Activated naive CD4-positive, alpha-beta T cell treated with anti-CD3 and anti-CD28 coated beads, Interleukin-2, amount 50 U/mL, for 72 hours (primary cell): ENCODE measurements around the gene EPS8L2. TPM values are rescaled to one million over a fixed set of nuclear protein-coding genes. Genes with fewer than 3 reads are reported as not detected.
A peak's percentile ranks its signal among the peaks of the same experiment; 100 is the strongest.

Experiments
- ATAC-seq, 2 donors: fragments of 150-1000 bp; cut with Tn5 transposase; 2 replicates each; pipeline ENCODE4 v1.10.0; 2021; ENCODE audit warnings: mild to moderate bottlenecking in 2 of 2, moderate library complexity in 2 of 2
- DNase-seq, 2 donors: peaks; one replicate each; pipeline ENCODE4 v3.0.0; 2021 to 2022; ENCODE audit warnings: low spot score in 2 of 2
- H3K27ac Mint-ChIP-seq, 2 donors: one replicate each; pipeline ENCODE4 v1.8.0; 2022; ENCODE audit warnings: mild to moderate bottlenecking in 2 of 2, mixed read lengths in 2 of 2
- H3K36me3 Mint-ChIP-seq, 2 donors: one replicate each; pipeline ENCODE4 v1.8.0; 2022; ENCODE audit warnings: mixed read lengths in 2 of 2
- H3K9me3 Mint-ChIP-seq, 2 donors: one replicate each; pipeline ENCODE4 v1.8.0; 2022; ENCODE audit warnings: mixed read lengths in 2 of 2
- total RNA-seq, 2 donors: library from RNA; stranded (reverse); gene quantifications; one replicate each; pipeline ENCODE4 v1.2.3, GENCODE V29; 2022

The EPS8L2 gene
- total RNA-seq, 2 donors from 2014 or later, result 2.4 to 34.1 TPM

DNA sequence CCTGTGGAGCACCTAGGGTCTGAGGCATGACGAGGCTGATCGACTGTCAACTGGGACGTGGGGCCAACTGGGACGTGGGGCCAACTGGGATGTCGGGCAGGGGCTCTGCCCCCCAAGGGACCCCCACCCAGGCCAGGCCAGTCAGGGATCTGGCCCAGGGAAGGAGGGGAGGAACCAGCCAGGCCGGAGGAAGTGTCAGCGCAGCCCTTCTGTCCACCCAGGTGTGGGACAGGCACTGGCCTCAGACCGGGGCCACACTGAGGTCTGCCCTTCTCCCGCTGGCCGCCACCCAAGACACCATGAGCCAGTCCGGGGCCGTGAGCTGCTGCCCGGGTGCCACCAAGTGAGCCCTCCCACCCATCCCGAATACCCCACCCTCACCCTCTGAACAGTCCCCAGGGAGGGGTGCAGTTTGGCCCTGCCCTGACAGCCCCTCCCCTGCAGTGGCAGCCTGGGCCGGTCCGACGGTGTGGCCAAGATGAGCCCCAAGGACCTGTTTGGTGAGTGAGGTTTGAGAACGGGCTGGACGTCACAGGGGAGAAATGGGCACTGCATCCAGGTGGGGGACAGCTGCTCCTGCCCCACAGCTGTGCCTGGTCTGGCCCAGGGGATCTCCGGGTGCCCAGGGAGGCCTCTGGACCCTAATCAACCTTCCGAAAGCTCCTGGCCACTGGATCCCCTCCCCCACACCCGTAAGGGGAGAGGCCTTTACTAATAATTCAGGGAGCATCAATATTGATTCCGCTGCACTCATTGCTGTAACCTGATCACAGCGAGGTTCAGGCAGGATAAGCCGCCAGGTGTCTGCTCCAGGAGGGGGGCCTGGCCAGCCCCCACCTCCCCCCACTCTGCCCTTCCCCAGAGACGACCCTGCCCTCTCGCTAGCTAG lies 3.3 kb downstream of the EPS8L2 start:
- H3K36me3 Mint-ChIP-seq, result no peaks in the 10 kb centered on the region
- no peak overlapping the region for H3K27ac Mint-ChIP-seq
- no peak for ATAC-seq
- DNase-seq, result no peak
- no peaks in the 10 kb centered on the region for H3K9me3 Mint-ChIP-seq

DNA sequence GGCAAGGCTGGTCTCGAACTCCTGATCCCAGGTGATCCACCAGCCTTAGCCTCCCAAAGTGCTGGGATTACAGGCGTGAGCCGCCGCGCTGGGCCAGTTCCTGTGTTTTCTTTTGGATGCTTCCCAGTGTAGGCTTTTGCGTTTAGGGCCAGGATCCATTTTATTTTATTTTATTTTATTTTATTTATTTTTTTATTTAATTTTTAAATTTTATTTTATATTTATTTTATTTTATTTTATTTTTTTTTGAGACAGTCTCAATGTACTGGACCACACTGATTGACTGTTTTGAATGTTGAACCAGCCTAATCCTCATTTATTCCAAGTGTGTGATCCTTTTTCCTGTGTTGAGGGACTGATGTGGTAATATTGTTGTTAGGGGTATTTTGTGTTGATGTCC lies 8.4 kb downstream of the EPS8L2 start:
- no peaks in the 10 kb centered on the region for H3K9me3 Mint-ChIP-seq
- H3K36me3 Mint-ChIP-seq, result no peaks in the 10 kb centered on the region
- no peak overlapping the region for H3K27ac Mint-ChIP-seq
- ATAC-seq (no peak), DNase-seq (no peak)

- Mint-ChIP-seq H3K27ac (no peak overlapping the region), H3K9me3 (no peaks in the 10 kb centered on the region), H3K36me3 (no peaks in the 10 kb centered on the region)
- DNase-seq (no peak), ATAC-seq (no peak)
Observed at GRCh38 chr11:719214-720016, 13.4 kb downstream of the EPS8L2 start.

DNA sequence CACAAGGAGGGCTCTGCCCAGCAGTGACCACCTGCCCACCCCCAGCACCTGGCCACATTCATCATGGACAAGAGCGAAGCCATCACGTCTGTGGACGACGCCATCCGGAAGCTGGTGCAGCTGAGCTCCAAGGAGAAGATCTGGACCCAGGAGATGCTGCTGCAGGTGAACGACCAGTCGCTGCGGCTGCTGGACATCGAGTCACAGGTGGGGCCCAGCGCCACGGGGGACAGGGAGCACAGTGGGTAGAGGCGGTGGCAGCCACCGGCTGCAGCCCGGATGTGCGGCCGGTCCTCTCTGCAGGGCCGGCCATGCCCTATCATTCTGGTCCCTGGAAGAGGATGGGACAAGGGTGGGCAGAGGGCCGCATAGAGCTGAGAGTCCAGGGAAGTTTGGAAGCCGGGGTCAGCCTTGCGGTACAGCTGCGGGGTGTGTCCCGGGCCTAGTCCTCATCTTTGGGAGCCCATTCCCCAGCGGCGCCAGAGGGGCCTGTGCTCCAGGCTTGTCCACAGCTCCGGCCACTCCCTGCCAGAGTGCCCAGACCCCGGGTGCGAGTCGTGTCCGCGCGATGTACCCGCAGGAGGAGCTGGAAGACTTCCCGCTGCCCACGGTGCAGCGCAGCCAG lies 14.1 kb downstream of the EPS8L2 start:
- Mint-ChIP-seq H3K27ac (no peak overlapping the region), H3K9me3 (no peaks in the 10 kb centered on the region), H3K36me3 (no peaks in the 10 kb centered on the region)
- DNase-seq (no peak), ATAC-seq (no peak)

DNA sequence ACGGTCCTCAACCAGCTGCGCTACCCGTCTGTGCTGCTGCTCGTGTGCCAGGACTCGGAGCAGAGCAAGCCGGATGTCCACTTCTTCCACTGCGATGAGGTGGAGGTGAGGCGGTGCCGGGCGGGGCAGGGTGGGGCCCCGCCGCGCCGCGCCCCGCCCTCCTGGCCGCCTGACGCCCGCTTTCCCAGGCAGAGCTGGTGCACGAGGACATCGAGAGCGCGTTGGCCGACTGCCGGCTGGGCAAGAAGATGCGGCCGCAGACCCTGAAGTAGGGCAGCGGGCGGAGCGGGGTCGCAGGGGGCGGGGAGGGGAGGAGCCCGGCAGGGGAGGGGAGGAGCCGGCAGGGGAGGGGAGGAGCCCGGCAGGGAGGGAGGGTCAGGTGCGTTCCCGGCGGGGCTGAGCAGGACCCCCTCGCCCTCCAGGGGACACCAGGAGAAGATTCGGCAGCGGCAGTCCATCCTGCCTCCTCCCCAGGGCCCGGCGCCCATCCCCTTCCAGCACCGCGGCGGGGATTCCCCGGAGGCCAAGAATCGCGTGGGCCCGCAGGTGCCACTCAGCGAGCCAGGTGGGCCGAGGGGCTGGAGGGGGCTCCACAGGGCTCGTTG lies 14.7 kb downstream of the EPS8L2 start:
- H3K27ac Mint-ChIP-seq, result no peak overlapping the region
- ATAC-seq (peak; percentile 40 to 53), DNase-seq (peak in 1 of 2 donors; percentile 20)
- H3K9me3 Mint-ChIP-seq, result no peaks in the 10 kb centered on the region
- no peaks in the 10 kb centered on the region for H3K36me3 Mint-ChIP-seq

DNA sequence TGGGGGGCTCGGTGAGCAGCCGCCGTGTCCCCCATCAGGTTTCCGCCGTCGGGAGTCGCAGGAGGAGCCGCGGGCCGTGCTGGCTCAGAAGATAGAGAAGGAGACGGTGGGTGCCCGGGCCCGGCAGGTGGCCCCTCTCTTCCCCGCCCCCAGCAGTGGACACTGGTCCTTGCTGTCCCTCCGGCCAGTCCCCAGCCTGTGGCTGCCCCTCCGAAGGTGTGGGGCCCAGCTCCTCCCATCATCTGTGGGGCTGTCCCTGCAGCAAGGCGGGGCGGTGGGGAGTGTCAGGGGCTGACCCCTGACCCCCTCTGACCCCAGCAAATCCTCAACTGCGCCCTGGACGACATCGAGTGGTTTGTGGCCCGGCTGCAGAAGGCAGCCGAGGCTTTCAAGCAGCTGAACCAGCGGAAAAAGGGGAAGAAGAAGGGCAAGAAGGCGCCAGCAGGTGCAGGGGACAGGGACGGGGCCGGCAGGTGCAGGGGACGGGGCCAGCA lies 15.3 kb downstream of the EPS8L2 start:
- no peak overlapping the region for H3K27ac Mint-ChIP-seq
- DNase-seq, result no peak
- no peaks in the 10 kb centered on the region for H3K36me3 Mint-ChIP-seq
- ATAC-seq, result no peak
- no peaks in the 10 kb centered on the region for H3K9me3 Mint-ChIP-seq

GRCh38 chr11:721741-722345 lies 15.8 kb downstream of the EPS8L2 start:
- ATAC-seq (peak in 1 of 2 donors; percentile 52), DNase-seq (peak in 1 of 2 donors; percentile 57)
- Mint-ChIP-seq H3K9me3 (no peaks in the 10 kb centered on the region), H3K27ac (no peak overlapping the region), H3K36me3 (no peaks in the 10 kb centered on the region)

DNA sequence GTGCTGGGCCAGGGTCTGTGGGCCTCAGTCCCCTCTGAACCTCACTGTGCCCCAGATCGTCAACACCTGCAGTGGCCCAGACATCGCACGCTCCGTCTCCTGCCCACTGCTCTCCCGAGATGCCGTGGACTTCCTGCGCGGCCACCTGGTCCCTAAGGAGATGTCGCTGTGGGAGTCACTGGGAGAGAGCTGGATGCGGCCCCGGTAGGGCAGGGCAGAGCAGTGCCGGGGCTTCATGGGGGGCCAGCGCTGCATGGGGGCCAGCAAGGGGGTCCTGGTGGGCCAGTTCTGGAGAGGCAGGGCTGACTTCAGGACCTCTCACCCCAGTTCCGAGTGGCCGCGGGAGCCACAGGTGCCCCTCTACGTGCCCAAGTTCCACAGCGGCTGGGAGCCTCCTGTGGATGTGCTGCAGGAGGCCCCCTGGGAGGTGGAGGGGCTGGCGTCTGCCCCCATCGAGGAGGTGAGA lies 16.3 kb downstream of the EPS8L2 start:
- Mint-ChIP-seq H3K36me3 (no peaks in the 10 kb centered on the region), H3K9me3 (no peaks in the 10 kb centered on the region), H3K27ac (no peak overlapping the region)
- DNase-seq, result no peak
- no peak for ATAC-seq

GRCh38 chr11:723120-723883 lies 17.3 kb downstream of the EPS8L2 start:
- no peak overlapping the region for H3K27ac Mint-ChIP-seq

GRCh38 chr11:724049-724777 lies 18.2 kb downstream of the EPS8L2 start:
- Mint-ChIP-seq H3K9me3 (no peaks in the 10 kb centered on the region), H3K36me3 (no peaks in the 10 kb centered on the region), H3K27ac (no peak overlapping the region)
- ATAC-seq (no peak), DNase-seq (no peak)

More at GRCh38 chr11:723120-723883, 17.3 kb downstream of the EPS8L2 start:
- Mint-ChIP-seq H3K36me3 (no peaks in the 10 kb centered on the region), H3K9me3 (no peaks in the 10 kb centered on the region)
- ATAC-seq, result peak in 1 of 2 donors; percentile 58
- DNase-seq, result peak in 1 of 2 donors; percentile 37

DNA sequence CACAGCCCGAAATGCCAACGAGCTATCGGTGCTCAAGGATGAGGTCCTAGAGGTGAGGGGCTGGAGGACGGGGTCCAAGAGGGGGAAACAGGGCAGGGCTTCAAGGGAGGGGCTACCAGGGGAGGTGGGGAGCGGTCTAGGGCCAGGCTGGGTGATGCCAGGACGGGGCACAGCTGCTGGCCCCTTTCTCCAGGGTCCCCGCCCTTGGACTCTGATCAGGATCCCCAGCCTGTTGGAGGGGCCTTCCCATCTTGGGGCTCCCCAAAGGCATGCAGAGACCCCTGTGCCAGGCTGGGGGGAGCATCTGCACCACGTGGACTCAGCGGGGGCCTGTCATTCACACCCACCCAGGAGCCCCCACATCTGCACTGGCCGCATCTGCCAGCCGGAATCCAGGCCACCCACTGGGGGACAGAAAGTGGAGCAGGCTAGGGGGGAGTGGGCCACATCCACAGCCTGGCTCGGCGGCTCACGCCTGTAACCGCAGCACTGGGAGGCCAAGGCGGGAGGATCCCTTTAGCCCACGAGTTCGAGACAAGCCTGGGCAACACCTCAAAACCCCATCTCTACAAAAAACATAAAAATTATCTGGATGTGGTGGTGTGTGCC lies 18.9 kb downstream of the EPS8L2 start:
- H3K27ac Mint-ChIP-seq, result no peak overlapping the region

DNA sequence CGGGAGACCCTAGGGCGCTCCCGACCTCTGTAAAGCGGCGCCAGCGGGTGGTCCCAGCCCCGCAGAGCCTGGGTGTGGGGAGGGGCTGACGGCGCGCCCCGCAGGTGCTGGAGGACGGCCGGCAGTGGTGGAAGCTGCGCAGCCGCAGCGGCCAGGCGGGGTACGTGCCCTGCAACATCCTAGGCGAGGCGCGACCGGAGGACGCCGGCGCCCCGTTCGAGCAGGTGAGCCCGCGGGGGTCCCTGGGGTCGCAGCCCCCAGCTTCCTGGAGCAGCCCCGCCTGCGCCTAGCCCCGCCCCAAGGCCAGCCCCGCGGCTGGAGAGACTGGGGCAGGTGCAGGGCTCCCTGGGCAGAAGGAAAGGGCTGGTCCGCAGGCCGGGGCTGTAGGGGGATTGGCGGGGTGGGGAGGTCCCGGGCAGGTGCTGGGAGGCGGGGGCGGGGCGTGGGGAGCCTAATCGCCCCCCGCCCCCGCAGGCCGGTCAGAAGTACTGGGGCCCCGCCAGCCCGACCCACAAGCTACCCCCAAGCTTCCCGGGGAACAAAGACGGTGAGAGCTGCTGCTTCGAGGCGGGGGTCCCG lies 19.7 kb downstream of the EPS8L2 start:
- Mint-ChIP-seq H3K9me3 (no peaks in the 10 kb centered on the region), H3K27ac (no peak overlapping the region), H3K36me3 (no peaks in the 10 kb centered on the region)
- ATAC-seq (peak in 1 of 2 donors; percentile 19), DNase-seq (peak in 1 of 2 donors; percentile 21)

More for the DNA sequence above, 18.9 kb downstream of the EPS8L2 start:
- Mint-ChIP-seq H3K9me3 (no peaks in the 10 kb centered on the region), H3K36me3 (no peaks in the 10 kb centered on the region)
- no peak for ATAC-seq
- no peak for DNase-seq

- Mint-ChIP-seq H3K27ac (peak overlapping the region in 1 of 2 donors; percentile 50), H3K9me3 (no peaks in the 10 kb centered on the region), H3K36me3 (no peaks in the 10 kb centered on the region)
- ATAC-seq (peak; percentile 45 to 65), DNase-seq (peak; percentile 53 to 78)
Observed at GRCh38 chr11:726278-727220, 20.5 kb downstream of the EPS8L2 start.
